ENCODE data around the gene SIL1. TPM values are rescaled to one million over a fixed set of nuclear protein-coding genes. Genes with fewer than 3 reads are reported as not detected.

The SIL1 gene
- total and polyA plus RNA-seq, 2 of the 8 experiments (the other 6 are each of a cell fraction or from before 2014, with no cell fraction given), result 8.3 to 12.8 TPM

GRCh38 chr5:138946241-138946623 lies 251.9 kb downstream of the SIL1 start:
- Histone ChIP-seq H2BK120ac (replicated peaks; ENCODE audit: low read depth, low read length) (no peak overlapping the region), H2BK20ac (ENCODE audit: low read length) (no peak overlapping the region), H4K5ac (ENCODE audit: insufficient read length, low read depth, low read length) (no peak overlapping the region), H3K56ac (replicated peaks; ENCODE audit: insufficient read length, low read depth, low read length) (no peak overlapping the region), H3K4me2 (ENCODE audit: insufficient read depth in 1 of 2, low read depth in 2 of 2, low read length in 2 of 2) (no peak overlapping the region), H4K8ac (ENCODE audit: extremely low read depth, insufficient read depth, low read length) (no peak overlapping the region; the same call in 1 of the 2 replicates), H2AK5ac (ENCODE audit: low read depth, low read length) (no peak overlapping the region), H3K4me3 (ENCODE audit: extremely low read depth in 1 of 4, insufficient read depth in 2 of 4, low read depth in 3 of 4, low read length in 4 of 4) (no peak overlapping the region), H2BK12ac (ENCODE audit: low read depth, low read length) (0 out of 2 replicates have a peak overlapping the region, but pooled peaks have one; percentile 39), H3K23me2 (ENCODE audit: low read depth, low read length) (no peaks in the 10 kb centered on the region), H3K9me3 (ENCODE audit: insufficient read depth in 2 of 2, low read depth in 1 of 2, low read length in 1 of 2) (no peaks in the 10 kb centered on the region), H2BK15ac (ENCODE audit: low read length) (no peak overlapping the region), H3K9ac (replicated peaks in 1 of 4; ENCODE audit: extremely low read depth in 1 of 4, low read depth in 3 of 4, low read length in 3 of 4) (no peak overlapping the region), H2AFZ (ENCODE audit: low read length) (no peak overlapping the region), H3K14ac (ENCODE audit: insufficient read length) (no peak overlapping the region), H4K91ac (replicated peaks; ENCODE audit: insufficient read length, low read length) (no peak overlapping the region), H3K18ac (ENCODE audit: extremely low read depth, low read length) (peak overlapping the region; percentile 1; the same call in 1 of the 2 replicates), H3K79me1 (ENCODE audit: low read depth, low read length) (no peaks in the 10 kb centered on the region), H3K23ac (ENCODE audit: insufficient read length) (no peak overlapping the region), H3K79me2 (ENCODE audit: control insufficient read depth in 1 of 2, insufficient read depth in 2 of 2, low read length in 2 of 2) (no peaks in the 10 kb centered on the region), H3K27ac (ENCODE audit: low read depth, low read length) (no peak overlapping the region), H2BK5ac (ENCODE audit: low read depth, low read length) (no peak overlapping the region), H3K4ac (replicated peaks; ENCODE audit: insufficient read length, low read depth, low read length) (no peak overlapping the region), H4K20me1 (replicated peaks in 1 of 2; ENCODE audit: control insufficient read depth in 1 of 2, insufficient read depth in 2 of 2, low read length in 2 of 2) (peaks cover 0 to 3% of the 10 kb centered on the region in 2 experiments), H3K27me3 (replicated peaks in 1 of 4; ENCODE audit: control insufficient read depth in 3 of 4, extremely low read depth in 1 of 4, insufficient read depth in 3 of 4, low read length in 3 of 4) (no peaks in the 10 kb centered on the region), H3K4me1 (replicated peaks in 1 of 4; ENCODE audit: control insufficient read depth in 3 of 4, insufficient read depth in 4 of 4, low read length in 3 of 4) (peaks cover 0 to 24% (median 11%) of the 10 kb centered on the region in 4 experiments; a peak in 6 of 7 replicates), H3K36me3 (ENCODE audit: control insufficient read depth in 2 of 4, insufficient read depth in 4 of 4, low read length in 3 of 4) (no peaks in the 10 kb centered on the region)
- WGBS, 2 experiments (ENCODE audit: extremely low coverage in 1 of 2, insufficient coverage in 1 of 2, insufficient read length in 1 of 2, insufficient replicate concordance in 2 of 2, low coverage in 1 of 2, low lambda C conversion rate in 2 of 2, missing lambda C conversion rate in 1 of 2), result 82% methylated on average over 8 of the region's 8 CpGs; no CpG with 5 or more reads in 1 of the 2 experiments
- TF ChIP-seq GTF2F1 (IDR thresholded peaks at IDR 0.05; ENCODE audit: borderline replicate concordance, low read depth, low read length) (no peak), CREB1 (IDR thresholded peaks at IDR 0.05) (no peak), PHF8 (conservative IDR thresholded peaks at IDR 0.05; ENCODE audit: low read depth, low read length) (no peak), YY1 (IDR thresholded peaks at IDR 0.05; ENCODE audit: low read depth, low read length) (no peak), CBX8 (IDR thresholded peaks at IDR 0.05; ENCODE audit: borderline replicate concordance, low read depth, low read length) (no peak), ASH2L (IDR thresholded peaks at IDR 0.05; ENCODE audit: low read length) (no peak), POLR2A (IDR thresholded peaks at IDR 0.05; ENCODE audit: control extremely low read depth in 1 of 2, low read depth in 2 of 2, low read length in 2 of 2) (no peak), RBBP5 (IDR thresholded peaks at IDR 0.05; ENCODE audit: borderline replicate concordance, low read depth, low read length) (no peak), FOSL1 (IDR thresholded peaks at IDR 0.05; ENCODE audit: insufficient read depth, low read depth, low read length) (no peak), GABPA (IDR thresholded peaks at IDR 0.05; ENCODE audit: borderline replicate concordance, insufficient read depth, low read length) (no peak), SRF (IDR thresholded peaks at IDR 0.05; ENCODE audit: low read depth, low read length) (no peak), TBP (IDR thresholded peaks at IDR 0.05; ENCODE audit: low read depth, low read length) (no peak), SUZ12 (IDR thresholded peaks at IDR 0.05; ENCODE audit: low read length) (no peak), BRCA1 (IDR thresholded peaks at IDR 0.05; ENCODE audit: low read depth, low read length) (no peak), SP2 (IDR thresholded peaks at IDR 0.05; ENCODE audit: low read length) (no peak)
- TF ChIP-seq, protein P1, sequence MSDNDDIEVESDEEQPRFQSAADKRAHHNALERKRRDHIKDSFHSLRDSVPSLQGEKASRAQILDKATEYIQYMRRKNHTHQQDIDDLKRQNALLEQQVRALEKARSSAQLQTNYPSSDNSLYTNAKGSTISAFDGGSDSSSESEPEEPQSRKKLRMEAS (IDR thresholded peaks at IDR 0.05), result no peak
- CTCF ChIA-PET (ENCODE audit: partially characterized antibody), result interaction anchor here (0.6 to 3.1 kb wide), 16 partner anchors 10 to 305 kb away, joined by 3 to 19 read pairs (median 3); no protein-coding TSS in a partner anchor
- no peak for FAIRE-seq
- no peak for DNase-seq (ENCODE audit: low read depth in 1 of 2, low spot score in 2 of 2)
- POLR2A ChIA-PET (ENCODE audit: partially characterized antibody), result interaction anchor here (1.0 to 1.6 kb wide), 4 partner anchors 10 to 370 kb away, joined by 3 to 4 read pairs (median 3); partner anchors contain the start of gene MATR3
